ENCODE measurements around the gene FAM120B. TPM values are rescaled to one million over a fixed set of nuclear protein-coding genes. Genes with fewer than 3 reads are reported as not detected.
A peak's percentile ranks its signal among the peaks of the same experiment; 100 is the strongest.

Gene FAM120B
- total and polyA plus RNA-seq, 2 experiments from 2014 or later, result 7.2 to 16.7 TPM

DNA sequence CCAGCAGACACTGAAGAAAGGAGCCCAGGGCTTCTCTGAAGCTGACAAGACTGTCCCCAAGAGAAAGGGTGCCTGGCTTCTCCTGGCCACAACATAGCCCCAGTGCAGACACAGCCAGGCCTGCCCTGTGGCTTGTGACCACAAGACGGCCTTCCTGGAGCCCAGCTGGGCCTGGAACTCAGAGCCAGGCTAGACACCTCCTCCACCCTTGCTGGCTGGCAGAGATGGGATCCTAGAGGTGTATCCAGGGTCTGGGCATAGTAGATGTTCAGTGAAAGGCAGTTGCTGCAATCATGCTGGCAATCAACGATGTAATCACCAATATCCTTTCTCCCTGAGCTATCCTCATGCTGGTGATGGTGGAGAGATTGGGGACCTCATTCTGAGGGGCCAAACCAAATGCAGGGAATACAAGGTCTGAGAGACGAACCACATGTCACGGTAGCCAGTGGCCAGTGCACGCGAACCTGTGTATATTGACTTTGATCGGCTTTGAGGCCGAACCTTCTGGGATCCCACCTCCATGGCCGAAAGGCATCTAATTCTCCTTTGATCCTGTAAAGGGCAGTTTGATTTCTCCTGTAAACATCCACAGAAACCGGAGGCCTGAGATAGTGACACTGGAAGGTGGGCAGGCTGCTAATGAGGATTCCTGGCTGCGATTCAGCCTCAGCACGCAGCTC lies 131.3 kb downstream of the FAM120B start (continued):
- TF ChIP-seq ZNF462 (CRISPR knock-in tag; IDR thresholded peaks at IDR 0.05), result no peak
- no peak for TF ChIP-seq ZNF331 (CRISPR knock-in tag; IDR thresholded peaks at IDR 0.05; ENCODE audit: low read depth)
- no peak for TF ChIP-seq ZNF114 (CRISPR knock-in tag; IDR thresholded peaks at IDR 0.05)
- TF ChIP-seq EZH2phosphoT487 (IDR thresholded peaks at IDR 0.05; ENCODE audit: unreplicated experiment), result no peak
- TF ChIP-seq EZH2 (IDR thresholded peaks at IDR 0.05; ENCODE audit: low read depth, unreplicated experiment), result no peak

DNA sequence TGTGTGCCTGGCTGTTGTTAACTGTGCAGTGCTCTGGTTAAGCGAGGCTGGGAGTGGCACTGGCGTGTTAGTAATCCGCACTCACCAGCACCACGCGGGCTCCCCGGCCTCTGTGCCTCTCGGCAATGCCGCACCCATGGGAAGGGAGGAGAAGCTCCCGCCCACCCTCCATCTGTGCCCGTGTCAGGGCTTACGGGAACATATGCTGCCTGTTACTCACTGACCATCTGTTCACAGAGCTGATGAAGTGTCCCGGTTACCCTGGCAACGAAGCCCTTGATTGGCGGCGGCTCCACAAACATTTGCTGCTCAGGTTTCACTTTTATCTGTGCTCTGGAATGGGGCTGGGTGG lies 131.8 kb downstream of the FAM120B start:
- no peaks in the 10 kb centered on the region for H4K20me1 ChIP-seq (replicated peaks; ENCODE audit: insufficient read depth)
- no peak overlapping the region for H3K27ac ChIP-seq (ENCODE audit: low read depth)
- H3K4me1 ChIP-seq (ENCODE audit: insufficient read depth), result peaks cover 10% of the 10 kb centered on the region; the same call in 1 of the 2 replicates
- no peaks in the 10 kb centered on the region for H3K36me3 ChIP-seq (ENCODE audit: insufficient read depth)
- peak overlapping the region; percentile 92 for H2AFZ ChIP-seq
- Mint-ChIP-seq H3K4me1 (peaks cover 21% of the 10 kb centered on the region), H3K27me3 (ENCODE audit: insufficient read depth, low read depth, poor library complexity) (peaks cover 9% of the 10 kb centered on the region), H3K4me3 (no peak overlapping the region), H3K36me3 (ENCODE audit: low read depth) (peaks cover 2% of the 10 kb centered on the region; the same call in 1 of the 3 replicates), H3K9me3 (peaks cover 3% of the 10 kb centered on the region; the same call in 1 of the 3 replicates), H3K27ac (no peak overlapping the region)
- no peak overlapping the region for H3K4me2 ChIP-seq
- 0 out of 2 replicates have a peak, but pooled peaks cover 3% of the 10 kb centered on the region for H3K9me2 ChIP-seq (ENCODE audit: insufficient read depth)
- no peaks in the 10 kb centered on the region for H3K79me2 ChIP-seq (replicated peaks; ENCODE audit: insufficient read depth)
- peak; percentile 74 for ATAC-seq
- no peak overlapping the region for H3K4me3 ChIP-seq
- DNase-seq (ENCODE audit: low spot score), result peak; percentile 92
- H3F3A ChIP-seq (replicated peaks; ENCODE audit: low read depth), result no peaks in the 10 kb centered on the region
- no peaks in the 10 kb centered on the region for H3K27me3 ChIP-seq (ENCODE audit: insufficient read depth)
- no peak for TF ChIP-seq EZH2 (IDR thresholded peaks at IDR 0.05; ENCODE audit: low read depth, unreplicated experiment)
- TF ChIP-seq ZNF114 (CRISPR knock-in tag; IDR thresholded peaks at IDR 0.05), result no peak
- TF ChIP-seq, protein P1, sequence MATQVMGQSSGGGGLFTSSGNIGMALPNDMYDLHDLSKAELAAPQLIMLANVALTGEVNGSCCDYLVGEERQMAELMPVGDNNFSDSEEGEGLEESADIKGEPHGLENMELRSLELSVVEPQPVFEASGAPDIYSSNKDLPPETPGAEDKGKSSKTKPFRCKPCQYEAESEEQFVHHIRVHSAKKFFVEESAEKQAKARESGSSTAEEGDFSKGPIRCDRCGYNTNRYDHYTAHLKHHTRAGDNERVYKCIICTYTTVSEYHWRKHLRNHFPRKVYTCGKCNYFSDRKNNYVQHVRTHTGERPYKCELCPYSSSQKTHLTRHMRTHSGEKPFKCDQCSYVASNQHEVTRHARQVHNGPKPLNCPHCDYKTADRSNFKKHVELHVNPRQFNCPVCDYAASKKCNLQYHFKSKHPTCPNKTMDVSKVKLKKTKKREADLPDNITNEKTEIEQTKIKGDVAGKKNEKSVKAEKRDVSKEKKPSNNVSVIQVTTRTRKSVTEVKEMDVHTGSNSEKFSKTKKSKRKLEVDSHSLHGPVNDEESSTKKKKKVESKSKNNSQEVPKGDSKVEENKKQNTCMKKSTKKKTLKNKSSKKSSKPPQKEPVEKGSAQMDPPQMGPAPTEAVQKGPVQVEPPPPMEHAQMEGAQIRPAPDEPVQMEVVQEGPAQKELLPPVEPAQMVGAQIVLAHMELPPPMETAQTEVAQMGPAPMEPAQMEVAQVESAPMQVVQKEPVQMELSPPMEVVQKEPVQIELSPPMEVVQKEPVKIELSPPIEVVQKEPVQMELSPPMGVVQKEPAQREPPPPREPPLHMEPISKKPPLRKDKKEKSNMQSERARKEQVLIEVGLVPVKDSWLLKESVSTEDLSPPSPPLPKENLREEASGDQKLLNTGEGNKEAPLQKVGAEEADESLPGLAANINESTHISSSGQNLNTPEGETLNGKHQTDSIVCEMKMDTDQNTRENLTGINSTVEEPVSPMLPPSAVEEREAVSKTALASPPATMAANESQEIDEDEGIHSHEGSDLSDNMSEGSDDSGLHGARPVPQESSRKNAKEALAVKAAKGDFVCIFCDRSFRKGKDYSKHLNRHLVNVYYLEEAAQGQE (IDR thresholded peaks at IDR 0.05; ENCODE audit: unreplicated experiment), result no peak
- no peak for TF ChIP-seq NANOG (IDR thresholded peaks at IDR 0.05; ENCODE audit: borderline replicate concordance)
- no peak for TF ChIP-seq ZNF331 (CRISPR knock-in tag; IDR thresholded peaks at IDR 0.05; ENCODE audit: low read depth)
- TF ChIP-seq JUNB (IDR thresholded peaks at IDR 0.05; ENCODE audit: unreplicated experiment), result no peak

Measured in GM23338 (cell line).